SK-N-SH (cell line): ENCODE data around the gene CIBAR2. TPM values are rescaled to one million over a fixed set of nuclear protein-coding genes. Genes with fewer than 3 reads are reported as not detected.

Source experiments
- CTCF ChIA-PET: fragments of 300-600, 350-600 bp; formaldehyde crosslinking; extraction: SDS; loops from one replicate; lab custom pipeline; 2021; lab: Yijun Ruan, JAX
- POLR2A ChIA-PET: fragments of 350-600 bp; sonication (Branson Sonifier 250); formaldehyde crosslinking; extraction: SDS; loops from one replicate; lab custom pipeline; 2020; ENCODE audit warnings: antibody characterized with exemption, inconsistent platforms; lab: Yijun Ruan, JAX
- DNase-seq: peaks from one replicate; pipeline ENCODE4 v3.0.0; 2012
- H2AFZ ChIP-seq: fragments of 200-600 bp; sonication (generic); 2 replicates; pipeline ENCODE4 v1.8.1; 2016; ENCODE audit warnings: antibody characterized with exemption, mild to moderate bottlenecking, low read depth
- H3F3A ChIP-seq: fragments of 200-600 bp; sonication (generic); replicated peaks from 2 replicates; pipeline ENCODE3; 2016; ENCODE audit warnings: antibody characterized with exemption, mild to moderate bottlenecking; ENCODE audit not compliant: insufficient read depth
- H3K27ac ChIP-seq, 2 experiments: fragments of 200-500 bp in 1 of 2; fragments of 200-600 bp in 1 of 2; sonication (Bioruptor generic) in 1 of 2; sonication (generic), shearing (Covaris generic) in 1 of 2; 2 replicates each; pipeline versions ENCODE4 v1.5.1 to v1.6.1; 2014 to 2016; ENCODE audit warnings: low read depth in 2 of 2, inconsistent platforms in 1 of 2, low read length in 1 of 2, mild to moderate bottlenecking in 1 of 2, mixed read lengths in 1 of 2
- H3K27me3 ChIP-seq: fragments of 200-600 bp; sonication (generic), shearing (Covaris generic); 2 replicates; pipeline ENCODE4 v1.6.1; 2016; ENCODE audit warnings: mixed run types; ENCODE audit not compliant: insufficient read depth
- H3K36me3 ChIP-seq, 2 experiments: fragments of 200-500 bp in 1 of 2; fragments of 200-600 bp in 1 of 2; sonication (Bioruptor generic) in 1 of 2; sonication (generic) in 1 of 2; replicated peaks in 1 of 2; 2 replicates each; pipeline versions ENCODE3 to v1.5.1; 2014 to 2016; ENCODE audit warnings: low read length in 1 of 2, mild to moderate bottlenecking in 1 of 2; ENCODE audit not compliant: insufficient read depth in 2 of 2, control insufficient read depth in 1 of 2
- H3K4me1 ChIP-seq, 2 experiments: fragments of 200-500 bp in 1 of 2; fragments of 200-600 bp in 1 of 2; sonication (Bioruptor generic) in 1 of 2; sonication (generic), shearing (Covaris generic) in 1 of 2; 2 replicates each; pipeline versions ENCODE4 v1.5.1 to v1.6.1; 2014 to 2016; ENCODE audit warnings: low read depth in 1 of 2, low read length in 1 of 2, mixed run types in 1 of 2; ENCODE audit not compliant: insufficient read depth in 2 of 2, control insufficient read depth in 1 of 2
- H3K4me2 ChIP-seq: fragments of 200-600 bp; sonication (generic), shearing (Covaris generic); 2 replicates; pipeline ENCODE4 v1.6.1; 2017; ENCODE audit warnings: mixed run types
- H3K4me3 ChIP-seq, 2 experiments: fragments of 200-500 bp in 1 of 2; fragments of 200-600 bp in 1 of 2; sonication (Bioruptor generic) in 1 of 2; sonication (generic), shearing (Covaris generic) in 1 of 2; 2 replicates each; pipeline versions ENCODE4 v1.5.1 to v1.8.1; 2014 to 2016; ENCODE audit warnings: low read depth in 2 of 2, inconsistent platforms in 1 of 2, low read length in 1 of 2, mild to moderate bottlenecking in 1 of 2, mixed read lengths in 1 of 2, moderate library complexity in 1 of 2
- H3K79me2 ChIP-seq: fragments of 200-600 bp; sonication (generic); 2 replicates; pipeline ENCODE4 v1.8.1; 2017; ENCODE audit warnings: mild to moderate bottlenecking; ENCODE audit not compliant: insufficient read depth
- H3K9ac ChIP-seq: fragments of 200-600 bp; sonication (generic); 2 replicates; pipeline ENCODE4 v1.6.1; 2017; ENCODE audit warnings: mixed run types
- H3K9me2 ChIP-seq: fragments of 200-600 bp; sonication (generic); 2 replicates; pipeline ENCODE4 v1.6.1; 2017; ENCODE audit warnings: mixed run types
- H3K9me3 ChIP-seq: fragments of 200-600 bp; sonication (generic); 2 replicates; pipeline ENCODE4 v1.6.1; 2017; ENCODE audit warnings: mixed run types, mild to moderate bottlenecking, moderate library complexity
- H4K20me1 ChIP-seq: fragments of 200-600 bp; sonication (generic); 2 replicates; pipeline ENCODE4 v1.6.1; 2017; ENCODE audit warnings: mild to moderate bottlenecking, mixed run types; ENCODE audit not compliant: insufficient read depth
- ELF1 ChIP-seq: IDR thresholded peaks from 2 replicates; pipeline ENCODE4 v1.4.0; 2012
- EP300 ChIP-seq, 2 experiments: IDR thresholded peaks; 2 replicates each; pipeline versions ENCODE4 v1.4.0 to v1.6.1; 2012; ENCODE audit warnings: borderline replicate concordance in 1 of 2, low read depth in 1 of 2, low read length in 1 of 2
- EZH2phosphoT487 ChIP-seq: fragments of 200-600 bp; sonication (generic); IDR thresholded peaks from 2 replicates; pipeline ENCODE4 v1.6.1; 2017; ENCODE audit warnings: low read depth, mixed run types, mild to moderate bottlenecking, antibody characterized with exemption, moderate library complexity, borderline replicate concordance
- FOXM1 ChIP-seq: IDR thresholded peaks from 2 replicates; pipeline ENCODE4 v1.4.0; 2012; ENCODE audit warnings: low read depth, mild to moderate bottlenecking
- GABPA ChIP-seq: IDR thresholded peaks from 2 replicates; pipeline ENCODE4 v1.4.0; 2012; ENCODE audit warnings: low read depth, mild to moderate bottlenecking
- GATA2 ChIP-seq: sonication (generic); formaldehyde crosslinking; IDR thresholded peaks from 2 replicates; pipeline ENCODE4 v1.5.0; 2020; ENCODE audit warnings: mild to moderate bottlenecking, missing genetic modification reagents
- NRF1 ChIP-seq: IDR thresholded peaks from 2 replicates; pipeline ENCODE4 v1.6.1; 2012; ENCODE audit warnings: low read depth, mild to moderate bottlenecking, low read length
- POLR2AphosphoS5 ChIP-seq: IDR thresholded peaks from 2 replicates; pipeline ENCODE4 v1.6.1; 2012; ENCODE audit warnings: low read depth, low read length
- RXRA ChIP-seq: IDR thresholded peaks from 2 replicates; pipeline ENCODE4 v1.4.0; 2012; ENCODE audit warnings: low read depth, mild to moderate bottlenecking, borderline replicate concordance
- SMC3 ChIP-seq: IDR thresholded peaks from 2 replicates; pipeline ENCODE4 v1.6.1; 2012; ENCODE audit warnings: low read depth, low read length, improper control_type of control experiment
- TAF1 ChIP-seq: IDR thresholded peaks from 2 replicates; pipeline ENCODE4 v1.6.1; 2012; ENCODE audit warnings: low read depth, mild to moderate bottlenecking, low read length, moderate library complexity, borderline replicate concordance
- USF1 ChIP-seq: IDR thresholded peaks from 2 replicates; pipeline ENCODE4 v1.4.0; 2012; ENCODE audit warnings: low read depth, borderline replicate concordance
- WGBS: methylation state at CpG from one replicate; pipeline ENCODE4 v1.1.6; 2017; ENCODE audit warnings: low lambda C conversion rate; 5-methylcytosine and 5-hydroxymethylcytosine counted together
- polyA plus RNA-seq, 3 experiments: library from polyadenylated mRNA; depleted of rRNA; stranded (reverse); fragments of >200 nt; gene quantifications; 2 replicates each; pipeline ENCODE4 v1.2.3, GENCODE V29; 2012
- TF ChIP-seq, protein P1 (sequence below): fragments of 150-350 bp; IDR thresholded peaks from 2 replicates; pipeline ENCODE4 v1.6.1; 2016; ENCODE audit warnings: mild to moderate bottlenecking, low read depth, low read length
- TF ChIP-seq, protein P2 (sequence below): fragments of 200-600 bp; sonication (generic); IDR thresholded peaks from 2 replicates; pipeline ENCODE4 v1.6.1; 2017; ENCODE audit warnings: antibody characterized with exemption, mild to moderate bottlenecking, moderate library complexity

The CIBAR2 gene
- polyA plus RNA-seq, 1 of the 3 experiments (the other 2 are of a cell fraction), result 0.15 TPM

GRCh38 chr16:85057948-85058347 lies 54.3 kb downstream of the CIBAR2 start:
- no peak for DNase-seq
- no peaks in the 10 kb centered on the region for H4K20me1 ChIP-seq
- ChIA-PET CTCF (interaction anchor here (0.7 to 2.3 kb wide), 2 partner anchors 15 to 29 kb away, joined by 5 to 11 read pairs; no protein-coding TSS in a partner anchor), POLR2A (no interaction called here)
- H3K36me3 ChIP-seq, result no peaks in the 10 kb centered on the region
- H3K9me2 ChIP-seq, result no peaks in the 10 kb centered on the region
- H3K4me2 ChIP-seq, result no peak overlapping the region
- no peaks in the 10 kb centered on the region for H3K27me3 ChIP-seq
- H3K9me3 ChIP-seq, result no peaks in the 10 kb centered on the region
- no peak overlapping the region for H3K4me3 ChIP-seq
- TF ChIP-seq EP300 (IDR thresholded peaks at IDR 0.05; ENCODE audit: borderline replicate concordance in 1 of 2, low read depth in 1 of 2, low read length in 1 of 2) (no peak), NRF1 (no peak), FOXM1 (no peak), ELF1 (no peak), GATA2 (no peak), TAF1 (no peak), EZH2phosphoT487 (no peak), RXRA (no peak)
- no peaks in the 10 kb centered on the region for H3K79me2 ChIP-seq
- 90% methylated on average over 7 of the region's 7 CpGs for WGBS
- H3K27ac ChIP-seq, result no peak overlapping the region
- no peak overlapping the region for H2AFZ ChIP-seq
- H3K9ac ChIP-seq, result no peak overlapping the region
- peaks cover 14% of the 10 kb centered on the region for H3F3A ChIP-seq
- peaks cover 8 to 10% of the 10 kb centered on the region in 2 experiments; a peak in 2 of 4 replicates for H3K4me1 ChIP-seq

- no peak for DNase-seq
- no peak overlapping the region for H3K27ac ChIP-seq
- peaks cover 8 to 10% of the 10 kb centered on the region in 2 experiments; a peak in 2 of 4 replicates for H3K4me1 ChIP-seq
- no peak overlapping the region for H3K9ac ChIP-seq
- 81% methylated on average over 9 of the region's 9 CpGs for WGBS
- no peaks in the 10 kb centered on the region for H4K20me1 ChIP-seq
- H3K9me2 ChIP-seq, result no peaks in the 10 kb centered on the region
- POLR2A ChIA-PET, result no interaction called here
- peaks cover 14% of the 10 kb centered on the region for H3F3A ChIP-seq
- TF ChIP-seq USF1 (no peak), GABPA (no peak), POLR2AphosphoS5 (no peak), SMC3 (no peak), EP300 (IDR thresholded peaks at IDR 0.05; ENCODE audit: borderline replicate concordance in 1 of 2, low read depth in 1 of 2, low read length in 1 of 2) (no peak)
- TF ChIP-seq, protein P1, sequence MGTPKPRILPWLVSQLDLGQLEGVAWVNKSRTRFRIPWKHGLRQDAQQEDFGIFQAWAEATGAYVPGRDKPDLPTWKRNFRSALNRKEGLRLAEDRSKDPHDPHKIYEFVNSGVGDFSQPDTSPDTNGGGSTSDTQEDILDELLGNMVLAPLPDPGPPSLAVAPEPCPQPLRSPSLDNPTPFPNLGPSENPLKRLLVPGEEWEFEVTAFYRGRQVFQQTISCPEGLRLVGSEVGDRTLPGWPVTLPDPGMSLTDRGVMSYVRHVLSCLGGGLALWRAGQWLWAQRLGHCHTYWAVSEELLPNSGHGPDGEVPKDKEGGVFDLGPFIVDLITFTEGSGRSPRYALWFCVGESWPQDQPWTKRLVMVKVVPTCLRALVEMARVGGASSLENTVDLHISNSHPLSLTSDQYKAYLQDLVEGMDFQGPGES, result no peak
- TF ChIP-seq, protein P2, sequence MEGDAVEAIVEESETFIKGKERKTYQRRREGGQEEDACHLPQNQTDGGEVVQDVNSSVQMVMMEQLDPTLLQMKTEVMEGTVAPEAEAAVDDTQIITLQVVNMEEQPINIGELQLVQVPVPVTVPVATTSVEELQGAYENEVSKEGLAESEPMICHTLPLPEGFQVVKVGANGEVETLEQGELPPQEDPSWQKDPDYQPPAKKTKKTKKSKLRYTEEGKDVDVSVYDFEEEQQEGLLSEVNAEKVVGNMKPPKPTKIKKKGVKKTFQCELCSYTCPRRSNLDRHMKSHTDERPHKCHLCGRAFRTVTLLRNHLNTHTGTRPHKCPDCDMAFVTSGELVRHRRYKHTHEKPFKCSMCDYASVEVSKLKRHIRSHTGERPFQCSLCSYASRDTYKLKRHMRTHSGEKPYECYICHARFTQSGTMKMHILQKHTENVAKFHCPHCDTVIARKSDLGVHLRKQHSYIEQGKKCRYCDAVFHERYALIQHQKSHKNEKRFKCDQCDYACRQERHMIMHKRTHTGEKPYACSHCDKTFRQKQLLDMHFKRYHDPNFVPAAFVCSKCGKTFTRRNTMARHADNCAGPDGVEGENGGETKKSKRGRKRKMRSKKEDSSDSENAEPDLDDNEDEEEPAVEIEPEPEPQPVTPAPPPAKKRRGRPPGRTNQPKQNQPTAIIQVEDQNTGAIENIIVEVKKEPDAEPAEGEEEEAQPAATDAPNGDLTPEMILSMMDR, result peak; percentile 43; the same call in 1 of the 2 replicates
- TF ChIP-seq, all 33 proteins: peak for 1
- Histone ChIP-seq H3K4me3 (no peak overlapping the region), H3K4me2 (no peak overlapping the region), H3K9me3 (no peaks in the 10 kb centered on the region), H2AFZ (no peak overlapping the region), H3K36me3 (no peaks in the 10 kb centered on the region), H3K27me3 (no peaks in the 10 kb centered on the region), H3K79me2 (no peaks in the 10 kb centered on the region)
- CTCF ChIA-PET, result interaction anchor here (0.7 to 2.3 kb wide), 3 partner anchors 8 to 30 kb away, joined by 3 to 11 read pairs (median 5); no protein-coding TSS in a partner anchor
Observed at GRCh38 chr16:85057212-85057889, 54.9 kb downstream of the CIBAR2 start.
